Panc1 (cell line): ENCODE results near the gene ZCCHC13.

Source experiments
- POLR2AphosphoS5 ChIP-seq: IDR thresholded peaks from 2 replicates; pipeline ENCODE4 v1.6.1; 2012; ENCODE audit warnings: mild to moderate bottlenecking, low read depth, low read length, moderate library complexity
- TF ChIP-seq, protein P1 (sequence below): fragments of 450-650 bp; IDR thresholded peaks from 2 replicates; pipeline ENCODE4 v1.5.1; 2017; ENCODE audit warnings: mild to moderate bottlenecking

GRCh38 chrX:74277846-74278245 is 26.1 kb upstream of the ZCCHC13 start:
- TF ChIP-seq, protein P1, sequence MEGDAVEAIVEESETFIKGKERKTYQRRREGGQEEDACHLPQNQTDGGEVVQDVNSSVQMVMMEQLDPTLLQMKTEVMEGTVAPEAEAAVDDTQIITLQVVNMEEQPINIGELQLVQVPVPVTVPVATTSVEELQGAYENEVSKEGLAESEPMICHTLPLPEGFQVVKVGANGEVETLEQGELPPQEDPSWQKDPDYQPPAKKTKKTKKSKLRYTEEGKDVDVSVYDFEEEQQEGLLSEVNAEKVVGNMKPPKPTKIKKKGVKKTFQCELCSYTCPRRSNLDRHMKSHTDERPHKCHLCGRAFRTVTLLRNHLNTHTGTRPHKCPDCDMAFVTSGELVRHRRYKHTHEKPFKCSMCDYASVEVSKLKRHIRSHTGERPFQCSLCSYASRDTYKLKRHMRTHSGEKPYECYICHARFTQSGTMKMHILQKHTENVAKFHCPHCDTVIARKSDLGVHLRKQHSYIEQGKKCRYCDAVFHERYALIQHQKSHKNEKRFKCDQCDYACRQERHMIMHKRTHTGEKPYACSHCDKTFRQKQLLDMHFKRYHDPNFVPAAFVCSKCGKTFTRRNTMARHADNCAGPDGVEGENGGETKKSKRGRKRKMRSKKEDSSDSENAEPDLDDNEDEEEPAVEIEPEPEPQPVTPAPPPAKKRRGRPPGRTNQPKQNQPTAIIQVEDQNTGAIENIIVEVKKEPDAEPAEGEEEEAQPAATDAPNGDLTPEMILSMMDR = no peak
- no peak for TF ChIP-seq POLR2AphosphoS5
